HL-60 (cell line): Measurements from ENCODE around the gene INPP5K.

Experiments used
- CTCF ChIP-seq: IDR thresholded peaks from one replicate; pipeline ENCODE4 v1.5.1; 2011; ENCODE audit warnings: low read length, control low read depth, inconsistent platforms; ENCODE audit not compliant: insufficient read depth
- GABPA ChIP-seq: IDR thresholded peaks from 2 replicates; pipeline ENCODE4 v1.6.1; 2012; ENCODE audit warnings: low read depth
- POLR2AphosphoS5 ChIP-seq: IDR thresholded peaks from 2 replicates; pipeline ENCODE4 v1.6.1; 2012; ENCODE audit warnings: low read depth
- SPI1 ChIP-seq: IDR thresholded peaks from 2 replicates; pipeline ENCODE4 v1.6.1; 2012; ENCODE audit warnings: low read depth, mild to moderate bottlenecking, borderline replicate concordance
- TF ChIP-seq, protein P1 (sequence below): IDR thresholded peaks from 2 replicates; pipeline ENCODE4 v1.6.1; 2012; ENCODE audit warnings: low read depth; ENCODE audit not compliant: insufficient replicate concordance

GRCh38 chr17:1484676-1485422 is 31.6 kb downstream of the INPP5K start:
- no peak for TF ChIP-seq CTCF
- TF ChIP-seq POLR2AphosphoS5: no peak
- TF ChIP-seq, protein P1, sequence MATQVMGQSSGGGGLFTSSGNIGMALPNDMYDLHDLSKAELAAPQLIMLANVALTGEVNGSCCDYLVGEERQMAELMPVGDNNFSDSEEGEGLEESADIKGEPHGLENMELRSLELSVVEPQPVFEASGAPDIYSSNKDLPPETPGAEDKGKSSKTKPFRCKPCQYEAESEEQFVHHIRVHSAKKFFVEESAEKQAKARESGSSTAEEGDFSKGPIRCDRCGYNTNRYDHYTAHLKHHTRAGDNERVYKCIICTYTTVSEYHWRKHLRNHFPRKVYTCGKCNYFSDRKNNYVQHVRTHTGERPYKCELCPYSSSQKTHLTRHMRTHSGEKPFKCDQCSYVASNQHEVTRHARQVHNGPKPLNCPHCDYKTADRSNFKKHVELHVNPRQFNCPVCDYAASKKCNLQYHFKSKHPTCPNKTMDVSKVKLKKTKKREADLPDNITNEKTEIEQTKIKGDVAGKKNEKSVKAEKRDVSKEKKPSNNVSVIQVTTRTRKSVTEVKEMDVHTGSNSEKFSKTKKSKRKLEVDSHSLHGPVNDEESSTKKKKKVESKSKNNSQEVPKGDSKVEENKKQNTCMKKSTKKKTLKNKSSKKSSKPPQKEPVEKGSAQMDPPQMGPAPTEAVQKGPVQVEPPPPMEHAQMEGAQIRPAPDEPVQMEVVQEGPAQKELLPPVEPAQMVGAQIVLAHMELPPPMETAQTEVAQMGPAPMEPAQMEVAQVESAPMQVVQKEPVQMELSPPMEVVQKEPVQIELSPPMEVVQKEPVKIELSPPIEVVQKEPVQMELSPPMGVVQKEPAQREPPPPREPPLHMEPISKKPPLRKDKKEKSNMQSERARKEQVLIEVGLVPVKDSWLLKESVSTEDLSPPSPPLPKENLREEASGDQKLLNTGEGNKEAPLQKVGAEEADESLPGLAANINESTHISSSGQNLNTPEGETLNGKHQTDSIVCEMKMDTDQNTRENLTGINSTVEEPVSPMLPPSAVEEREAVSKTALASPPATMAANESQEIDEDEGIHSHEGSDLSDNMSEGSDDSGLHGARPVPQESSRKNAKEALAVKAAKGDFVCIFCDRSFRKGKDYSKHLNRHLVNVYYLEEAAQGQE: no peak
- TF ChIP-seq GABPA: no peak
- TF ChIP-seq SPI1: no peak
